CMK (cell line): ENCODE data around the gene STRN4.

Experiments used
- DNase-seq: peaks from one replicate; pipeline ENCODE4 v3.0.0-alpha.2; 2010; ENCODE audit warnings: low read depth

STRN4 gene

GRCh38 chr19:46744005-46744691 is 2.1 kb downstream of the STRN4 start:
- DNase-seq: no peak

GRCh38 chr19:46742926-46743480 is 3.2 kb downstream of the STRN4 start:
- no peak for DNase-seq

GRCh38 chr19:46741447-46741846 is 4.8 kb downstream of the STRN4 start:
- no peak for DNase-seq

- DNase-seq: no peak
These were observed 6.9 kb downstream of the STRN4 start for GRCh38 chr19:46739290-46739771.

GRCh38 chr19:46737761-46738171 is 8.5 kb downstream of the STRN4 start:
- DNase-seq: no peak

- no peak for DNase-seq
These were observed 9.0 kb downstream of the STRN4 start for GRCh38 chr19:46737298-46737654.

GRCh38 chr19:46736531-46737297 is 9.5 kb downstream of the STRN4 start:
- no peak for DNase-seq

GRCh38 chr19:46733690-46734292 is 12.5 kb downstream of the STRN4 start:
- no peak for DNase-seq

GRCh38 chr19:46732966-46733689 is 13.1 kb downstream of the STRN4 start:
- DNase-seq: no peak

GRCh38 chr19:46732172-46732938 is 13.9 kb downstream of the STRN4 start:
- DNase-seq: no peak

- no peak for DNase-seq
These were observed 14.7 kb downstream of the STRN4 start for GRCh38 chr19:46731584-46731983.

GRCh38 chr19:46731007-46731501 is 15.2 kb downstream of the STRN4 start:
- peak; percentile 92 for DNase-seq

GRCh38 chr19:46730595-46730994 is 15.7 kb downstream of the STRN4 start:
- DNase-seq: no peak

- no peak for DNase-seq
These were observed 16.1 kb downstream of the STRN4 start for GRCh38 chr19:46730187-46730586.

- no peak for DNase-seq
These were observed 16.6 kb downstream of the STRN4 start for GRCh38 chr19:46729696-46730095.

- no peak for DNase-seq
These were observed 17.4 kb downstream of the STRN4 start for GRCh38 chr19:46728693-46729339.

- no peak for DNase-seq
These were observed 18.0 kb downstream of the STRN4 start for GRCh38 chr19:46728208-46728607.

- DNase-seq: no peak
These were observed 18.5 kb downstream of the STRN4 start for GRCh38 chr19:46727757-46728156.

- no peak for DNase-seq
These were observed 19.2 kb downstream of the STRN4 start for GRCh38 chr19:46726971-46727501.

- DNase-seq: no peak
These were observed 19.7 kb downstream of the STRN4 start for GRCh38 chr19:46726551-46726950.
